Stomach (tissue), 4 donors: ENCODE measurements around the gene LRRC27.

Source experiments
- POLR2A ChIP-seq, 4 donors: fragments of 450-650 bp; IDR thresholded peaks; one replicate each; pipeline ENCODE4 v1.6.1; 2016; ENCODE audit warnings: antibody characterized with exemption in 4 of 4, control low read depth in 2 of 4, mild to moderate bottlenecking in 1 of 4, moderate library complexity in 1 of 4
- POLR2AphosphoS5 ChIP-seq, 3 donors: sonication (generic); formaldehyde crosslinking; IDR thresholded peaks; one replicate each; pipeline ENCODE4 v1.6.1; 2016; ENCODE audit warnings: antibody characterized with exemption in 3 of 3
- TF ChIP-seq, protein P1 (sequence below), 7 experiments: fragments of 450-650 bp in 4 of 7; fragments of 200-600 bp in 3 of 7; sonication (generic) in 3 of 7; IDR thresholded peaks; one replicate each; pipeline ENCODE4 v1.5.1; 2016 to 2019; ENCODE audit warnings: antibody characterized with exemption in 7 of 7, control low read depth in 2 of 7, mild to moderate bottlenecking in 1 of 7

DNA sequence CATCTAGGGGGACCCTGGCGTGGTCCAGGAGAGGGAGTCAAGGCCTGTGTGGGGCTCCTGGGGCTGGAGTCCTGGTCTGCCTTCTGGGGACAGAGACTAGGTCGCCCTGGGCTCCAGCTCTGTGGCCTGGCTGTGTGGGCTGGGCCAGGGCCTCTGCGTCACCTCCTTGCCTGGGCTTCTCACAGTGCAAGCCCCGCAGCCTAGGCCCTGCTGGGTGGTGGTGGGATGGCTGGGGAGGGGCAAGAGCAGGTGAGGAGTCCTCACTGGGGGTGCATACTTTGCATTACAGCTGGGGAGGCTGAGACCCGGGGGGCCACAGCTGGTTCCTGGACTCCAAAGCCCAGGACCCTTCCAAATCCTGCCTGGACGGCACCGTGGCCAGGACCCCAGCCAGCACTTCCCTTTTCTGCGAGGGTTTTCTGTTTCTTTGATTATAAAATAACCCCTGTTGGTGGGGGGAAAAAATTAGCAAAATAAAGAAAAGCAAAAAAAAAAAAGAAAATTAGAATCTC lies 88.5 kb downstream of the LRRC27 start:
- TF ChIP-seq POLR2AphosphoS5 (IDR thresholded peaks at IDR 0.05): no peak
- TF ChIP-seq, protein P1, sequence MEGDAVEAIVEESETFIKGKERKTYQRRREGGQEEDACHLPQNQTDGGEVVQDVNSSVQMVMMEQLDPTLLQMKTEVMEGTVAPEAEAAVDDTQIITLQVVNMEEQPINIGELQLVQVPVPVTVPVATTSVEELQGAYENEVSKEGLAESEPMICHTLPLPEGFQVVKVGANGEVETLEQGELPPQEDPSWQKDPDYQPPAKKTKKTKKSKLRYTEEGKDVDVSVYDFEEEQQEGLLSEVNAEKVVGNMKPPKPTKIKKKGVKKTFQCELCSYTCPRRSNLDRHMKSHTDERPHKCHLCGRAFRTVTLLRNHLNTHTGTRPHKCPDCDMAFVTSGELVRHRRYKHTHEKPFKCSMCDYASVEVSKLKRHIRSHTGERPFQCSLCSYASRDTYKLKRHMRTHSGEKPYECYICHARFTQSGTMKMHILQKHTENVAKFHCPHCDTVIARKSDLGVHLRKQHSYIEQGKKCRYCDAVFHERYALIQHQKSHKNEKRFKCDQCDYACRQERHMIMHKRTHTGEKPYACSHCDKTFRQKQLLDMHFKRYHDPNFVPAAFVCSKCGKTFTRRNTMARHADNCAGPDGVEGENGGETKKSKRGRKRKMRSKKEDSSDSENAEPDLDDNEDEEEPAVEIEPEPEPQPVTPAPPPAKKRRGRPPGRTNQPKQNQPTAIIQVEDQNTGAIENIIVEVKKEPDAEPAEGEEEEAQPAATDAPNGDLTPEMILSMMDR (IDR thresholded peaks at IDR 0.05): no peak
- no peak for TF ChIP-seq POLR2A (IDR thresholded peaks at IDR 0.05)
